GM06990 (cell line): ENCODE results near the gene ERMARD.

ENCODE experiments used
- DNase-seq: peaks from one replicate; pipeline ENCODE4 v3.0.0-alpha.2; 2011; ENCODE audit not compliant: insufficient read length; ENCODE audit errors: extremely low read depth
- H3K27me3 ChIP-seq: replicated peaks from 2 replicates; pipeline ENCODE4 v1.6.0; 2011; ENCODE audit warnings: low read length; ENCODE audit not compliant: control insufficient read depth, insufficient read depth
- H3K36me3 ChIP-seq: 2 replicates; pipeline ENCODE4 v1.5.1; 2011; ENCODE audit warnings: low read length; ENCODE audit not compliant: control insufficient read depth, insufficient read depth
- H3K4me3 ChIP-seq: replicated peaks from 2 replicates; pipeline ENCODE4 v1.5.1; 2011; ENCODE audit warnings: low read depth, mild to moderate bottlenecking, control low read depth, low read length
- TF ChIP-seq, protein P1 (sequence below): IDR thresholded peaks from 2 replicates; pipeline ENCODE4 v1.5.1; 2011; ENCODE audit warnings: low read length, control low read depth, mild to moderate bottlenecking, inconsistent platforms; ENCODE audit not compliant: insufficient read depth, poor library complexity, severe bottlenecking

Gene ERMARD

GRCh38 chr6:169795196-169795595 is 43.8 kb downstream of the ERMARD start:
- H3K36me3 ChIP-seq = no peaks in the 10 kb centered on the region
- H3K27me3 ChIP-seq = no peaks in the 10 kb centered on the region; the same call in none of the 2 replicates
- TF ChIP-seq, protein P1, sequence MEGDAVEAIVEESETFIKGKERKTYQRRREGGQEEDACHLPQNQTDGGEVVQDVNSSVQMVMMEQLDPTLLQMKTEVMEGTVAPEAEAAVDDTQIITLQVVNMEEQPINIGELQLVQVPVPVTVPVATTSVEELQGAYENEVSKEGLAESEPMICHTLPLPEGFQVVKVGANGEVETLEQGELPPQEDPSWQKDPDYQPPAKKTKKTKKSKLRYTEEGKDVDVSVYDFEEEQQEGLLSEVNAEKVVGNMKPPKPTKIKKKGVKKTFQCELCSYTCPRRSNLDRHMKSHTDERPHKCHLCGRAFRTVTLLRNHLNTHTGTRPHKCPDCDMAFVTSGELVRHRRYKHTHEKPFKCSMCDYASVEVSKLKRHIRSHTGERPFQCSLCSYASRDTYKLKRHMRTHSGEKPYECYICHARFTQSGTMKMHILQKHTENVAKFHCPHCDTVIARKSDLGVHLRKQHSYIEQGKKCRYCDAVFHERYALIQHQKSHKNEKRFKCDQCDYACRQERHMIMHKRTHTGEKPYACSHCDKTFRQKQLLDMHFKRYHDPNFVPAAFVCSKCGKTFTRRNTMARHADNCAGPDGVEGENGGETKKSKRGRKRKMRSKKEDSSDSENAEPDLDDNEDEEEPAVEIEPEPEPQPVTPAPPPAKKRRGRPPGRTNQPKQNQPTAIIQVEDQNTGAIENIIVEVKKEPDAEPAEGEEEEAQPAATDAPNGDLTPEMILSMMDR = no peak
- no peak for DNase-seq
- no peak overlapping the region for H3K4me3 ChIP-seq

- TF ChIP-seq, protein P1 = no peak
- no peaks in the 10 kb centered on the region; the same call in none of the 2 replicates for H3K27me3 ChIP-seq
- DNase-seq = no peak
- H3K36me3 ChIP-seq = no peaks in the 10 kb centered on the region
- no peak overlapping the region for H3K4me3 ChIP-seq
These were observed 47.5 kb downstream of the ERMARD start for GRCh38 chr6:169798764-169799473.

DNA sequence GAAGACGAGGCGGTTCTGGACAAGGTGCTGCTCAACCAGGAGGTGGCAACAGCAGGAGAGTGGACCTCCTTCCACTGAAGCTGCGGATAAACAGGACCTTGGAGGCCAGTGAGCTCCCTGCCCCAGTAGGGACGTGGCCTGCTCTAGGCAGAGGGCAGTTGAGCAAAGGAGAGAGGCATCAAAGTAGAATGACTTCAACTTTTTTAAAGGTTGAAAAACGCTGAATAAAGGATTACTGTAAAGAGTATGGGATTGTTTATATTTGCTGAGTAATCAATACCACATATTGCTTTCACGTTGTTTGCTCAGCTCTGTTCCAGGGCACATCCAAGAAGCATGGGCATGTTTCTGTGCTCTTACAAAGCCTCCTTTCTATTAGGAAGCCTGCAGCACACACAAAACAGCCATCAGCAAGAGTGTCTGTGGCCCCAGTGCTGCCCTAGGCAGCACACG is 48.1 kb downstream of the ERMARD start:
- H3K36me3 ChIP-seq = no peaks in the 10 kb centered on the region
- DNase-seq = no peak
- H3K27me3 ChIP-seq = no peaks in the 10 kb centered on the region; the same call in none of the 2 replicates
- TF ChIP-seq, protein P1 = no peak
- no peak overlapping the region for H3K4me3 ChIP-seq

DNA sequence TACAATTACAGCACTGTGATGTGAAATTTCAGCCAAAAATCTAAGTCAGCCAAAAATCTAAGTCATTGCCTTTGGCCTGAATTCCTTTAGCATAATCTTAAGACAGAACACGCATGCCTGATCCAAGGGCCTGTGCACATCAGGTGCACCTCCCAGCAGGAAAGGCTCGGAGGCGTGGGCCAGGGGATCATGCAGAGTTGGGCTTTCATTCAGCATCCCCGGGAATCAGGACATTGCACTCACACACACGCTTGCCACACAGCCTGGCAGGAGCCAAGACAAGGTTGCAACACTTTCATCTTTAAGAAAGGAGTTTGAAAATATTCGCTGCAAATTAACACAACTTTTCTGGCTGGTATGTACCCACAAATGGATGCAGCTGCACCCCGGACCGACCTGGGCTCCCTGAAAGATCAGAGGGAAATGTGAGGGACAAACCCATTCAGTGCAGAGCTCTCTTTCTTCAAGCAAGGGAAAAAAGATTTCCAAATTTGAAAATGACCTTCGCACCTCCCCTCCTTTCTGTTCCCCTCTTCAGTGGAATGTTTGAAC is 48.8 kb downstream of the ERMARD start:
- Histone ChIP-seq H3K4me3 (no peak overlapping the region), H3K27me3 (no peaks in the 10 kb centered on the region; the same call in none of the 2 replicates), H3K36me3 (no peaks in the 10 kb centered on the region)
- TF ChIP-seq, protein P1 = no peak
- no peak for DNase-seq

DNA sequence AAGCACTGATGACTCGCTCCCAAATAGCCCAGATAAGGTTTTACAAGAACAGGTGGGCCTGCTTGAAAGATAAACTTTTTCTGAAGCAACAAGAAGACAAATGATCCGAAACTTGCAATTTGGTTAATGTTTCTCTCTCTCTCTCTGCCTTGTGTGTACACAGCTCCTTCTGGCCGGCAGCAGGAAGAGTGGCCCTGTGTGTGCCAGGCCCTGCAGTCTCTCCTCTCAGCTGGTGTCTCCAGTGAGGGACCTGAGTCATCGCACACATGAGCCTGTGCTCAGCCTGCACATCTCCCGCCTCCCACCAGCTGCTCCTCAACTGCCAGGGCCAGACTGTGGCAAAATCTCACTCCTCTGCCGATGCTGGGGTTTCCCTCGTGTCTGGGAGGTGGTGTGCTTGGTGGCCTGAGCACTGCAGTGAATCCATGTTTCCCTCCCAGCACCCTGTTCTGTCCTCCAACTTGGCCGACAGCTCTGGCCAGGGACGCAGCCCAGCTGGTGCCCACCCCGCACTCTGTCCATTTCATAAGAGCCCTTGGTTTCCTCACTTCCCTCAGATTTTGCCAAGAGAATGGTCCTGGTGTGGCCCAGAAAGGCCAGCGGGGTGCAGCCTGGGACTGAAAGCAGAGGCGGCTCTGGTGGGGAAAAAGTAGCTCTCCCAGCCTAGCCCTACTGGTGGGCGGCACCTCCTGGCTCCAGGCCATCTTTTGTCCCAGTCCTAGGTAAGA is 49.4 kb downstream of the ERMARD start:
- TF ChIP-seq, protein P1 = no peak
- DNase-seq = no peak
- no peak overlapping the region for H3K4me3 ChIP-seq
- no peaks in the 10 kb centered on the region for H3K36me3 ChIP-seq
- H3K27me3 ChIP-seq = no peaks in the 10 kb centered on the region; the same call in none of the 2 replicates
